Retinal pigment epithelial cell (primary cell): ENCODE results near the gene ZNF385B.

ENCODE experiments used
- DNase-seq: peaks from one replicate; pipeline ENCODE4 v3.0.0-alpha.2; 2010; ENCODE audit warnings: low read depth
- H3K4me3 ChIP-seq: 2 replicates; pipeline ENCODE4 v1.5.1; 2011; ENCODE audit warnings: mild to moderate bottlenecking, low read length, control low read depth, moderate library complexity
- CTCF ChIP-seq: conservative IDR thresholded peaks from 2 replicates; pipeline ENCODE4 v1.5.1; 2011; ENCODE audit warnings: low read depth, low read length, control low read depth, inconsistent platforms

ZNF385B gene

DNA sequence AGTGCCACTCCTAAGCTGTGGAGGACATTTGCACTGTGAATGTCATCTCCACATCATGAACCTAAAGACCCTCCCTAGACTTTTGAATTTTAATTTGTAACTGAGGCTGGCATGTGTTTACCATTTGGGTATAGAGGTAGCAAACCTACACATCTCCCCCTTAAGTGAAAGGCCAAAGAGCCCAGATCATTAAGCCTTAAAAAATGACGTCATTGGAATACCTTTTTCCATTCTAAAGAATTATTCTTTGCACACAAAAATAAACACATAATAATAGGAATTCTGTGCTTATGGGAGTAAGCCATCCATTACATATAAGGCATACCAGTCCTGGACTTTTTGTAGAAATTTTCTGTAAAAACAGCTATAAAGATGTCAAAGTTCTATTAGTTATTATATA lies 38.9 kb downstream of the ZNF385B start:
- TF ChIP-seq CTCF, result no peak
- no peak for DNase-seq
- H3K4me3 ChIP-seq, result no peak overlapping the region

- DNase-seq, result no peak
- no peak overlapping the region for H3K4me3 ChIP-seq
- TF ChIP-seq CTCF, result no peak
These were observed 42.9 kb downstream of the ZNF385B start for GRCh38 chr2:179818546-179818945.

DNA sequence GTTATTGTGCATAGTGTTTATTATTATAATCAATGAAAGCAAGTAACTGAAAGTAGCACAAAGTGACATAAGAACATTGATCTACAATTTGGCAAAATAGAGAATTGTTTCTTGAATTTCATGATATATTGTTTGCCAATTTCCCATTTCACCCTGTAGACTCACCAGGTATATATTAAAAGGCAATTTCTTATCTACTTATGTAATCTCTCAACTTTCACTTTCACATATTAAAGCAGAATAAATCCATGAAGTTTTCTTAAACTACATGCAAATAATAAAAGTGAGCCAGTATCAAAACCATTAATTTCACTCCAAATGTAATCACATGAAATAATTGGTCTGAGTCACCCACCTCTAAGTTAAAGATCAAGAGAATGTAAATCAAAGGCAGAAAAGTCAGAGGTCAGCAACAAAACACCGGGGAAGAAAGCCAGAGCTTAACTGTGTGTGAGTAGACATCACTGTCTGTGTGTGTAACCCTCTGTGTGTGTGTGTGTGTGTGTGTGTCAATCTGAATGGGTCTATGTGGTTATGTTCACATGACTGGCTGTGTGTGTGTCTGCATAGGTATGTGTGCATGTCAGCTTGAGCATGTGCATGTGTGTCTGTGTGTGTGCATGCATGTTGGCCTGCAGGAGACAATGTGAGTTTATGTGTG lies 44.1 kb downstream of the ZNF385B start:
- peak; percentile 43 for DNase-seq
- no peak for TF ChIP-seq CTCF
- H3K4me3 ChIP-seq, result no peak overlapping the region

- no peak overlapping the region for H3K4me3 ChIP-seq
- no peak for TF ChIP-seq CTCF
- DNase-seq, result no peak
These were observed 47.4 kb downstream of the ZNF385B start for GRCh38 chr2:179814050-179814449.

GRCh38 chr2:179812501-179812900 lies 48.9 kb downstream of the ZNF385B start:
- no peak overlapping the region for H3K4me3 ChIP-seq
- DNase-seq, result no peak
- TF ChIP-seq CTCF, result no peak

DNA sequence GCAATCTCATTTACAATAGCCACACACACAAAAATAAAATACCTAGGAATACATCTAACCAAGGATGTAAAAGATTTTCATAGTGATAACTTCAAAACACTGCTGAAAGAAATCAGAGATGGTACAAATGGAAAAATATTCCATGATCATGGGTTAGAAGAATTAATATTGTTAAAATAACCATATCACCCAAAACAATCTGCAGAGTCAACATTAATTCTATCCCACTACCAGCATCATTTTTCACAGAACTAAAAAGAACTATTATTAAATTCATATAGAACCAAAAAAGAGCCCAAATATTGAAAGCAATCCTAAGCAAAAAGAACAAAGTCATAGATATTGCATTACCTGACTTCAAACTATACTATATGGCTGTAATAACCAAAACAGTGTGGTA lies 50.4 kb downstream of the ZNF385B start:
- no peak for DNase-seq
- TF ChIP-seq CTCF, result no peak
- no peak overlapping the region for H3K4me3 ChIP-seq

GRCh38 chr2:179809606-179810005 lies 51.8 kb downstream of the ZNF385B start:
- no peak overlapping the region for H3K4me3 ChIP-seq
- DNase-seq, result peak; percentile 30
- TF ChIP-seq CTCF, result no peak
